ENCODE data around the gene ANKHD1.
"Not testable (repeated sequence)": the region's sequence is repeated elsewhere in the genome, so short reads cannot be mapped to it uniquely, and the experiment has no call there.

Gene ANKHD1

GRCh38 chr5:140429724-140430123 lies 28.1 kb downstream of the ANKHD1 start:
- no peak for DNase-seq

GRCh38 chr5:140432212-140432611 lies 30.6 kb downstream of the ANKHD1 start:
- no peak for DNase-seq

GRCh38 chr5:140432916-140433315 lies 31.3 kb downstream of the ANKHD1 start:
- DNase-seq = no peak

- DNase-seq = not testable (repeated sequence)
Observed at GRCh38 chr5:140457368-140457767, 55.7 kb downstream of the ANKHD1 start.

GRCh38 chr5:140466981-140467742 lies 65.5 kb downstream of the ANKHD1 start:
- no peak for DNase-seq

- no peak for DNase-seq
Observed at GRCh38 chr5:140468188-140468587, 66.6 kb downstream of the ANKHD1 start.

- DNase-seq = no peak
Observed at GRCh38 chr5:140469259-140469658, 67.6 kb downstream of the ANKHD1 start.

GRCh38 chr5:140480310-140481014 lies 78.8 kb downstream of the ANKHD1 start:
- no peak for DNase-seq

- DNase-seq = no peak
Observed at GRCh38 chr5:140481758-140482157, 80.1 kb downstream of the ANKHD1 start.

GRCh38 chr5:140483055-140483454 lies 81.4 kb downstream of the ANKHD1 start:
- DNase-seq = no peak

GRCh38 chr5:140488141-140488540 lies 86.5 kb downstream of the ANKHD1 start:
- not testable (repeated sequence) for DNase-seq

GRCh38 chr5:140488914-140489313 lies 87.3 kb downstream of the ANKHD1 start:
- no peak for DNase-seq

- no peak for DNase-seq
Observed at GRCh38 chr5:140497897-140498296, 96.3 kb downstream of the ANKHD1 start.

GRCh38 chr5:140498591-140498990 lies 97.0 kb downstream of the ANKHD1 start:
- no peak for DNase-seq

- DNase-seq = no peak
Observed at GRCh38 chr5:140502834-140503233, 101.2 kb downstream of the ANKHD1 start.

GRCh38 chr5:140509898-140510297 lies 108.3 kb downstream of the ANKHD1 start:
- no peak for DNase-seq

- no peak for DNase-seq
Observed at GRCh38 chr5:140513124-140513523, 111.5 kb downstream of the ANKHD1 start.

- no peak for DNase-seq
Observed at GRCh38 chr5:140524003-140524402, 122.4 kb downstream of the ANKHD1 start.

GRCh38 chr5:140540227-140540626 lies 138.6 kb downstream of the ANKHD1 start:
- DNase-seq = no peak

GRCh38 chr5:140542972-140543371 lies 141.3 kb downstream of the ANKHD1 start:
- no peak for DNase-seq

GRCh38 chr5:140544986-140545385 lies 143.4 kb downstream of the ANKHD1 start:
- DNase-seq = no peak

- no peak for DNase-seq
Observed at GRCh38 chr5:140545606-140546005, 144.0 kb downstream of the ANKHD1 start.

- DNase-seq = no peak
Observed at GRCh38 chr5:140546851-140547507, 145.3 kb downstream of the ANKHD1 start.
